Activated CD4-positive, alpha-beta T cell treated with anti-CD3 and anti-CD28 coated beads, Interleukin-2, amount 50 U/mL, for 16 hours (primary cell): ENCODE measurements around the gene B3GALT5.

Source experiments
- DNase-seq: peaks from one replicate; pipeline ENCODE4 v3.0.0-alpha.2; 2020

Gene B3GALT5

GRCh38 chr21:39610703-39611102 is 2.0 kb upstream of the B3GALT5 start:
- no peak for DNase-seq

- no peak for DNase-seq
Measured at GRCh38 chr21:39611551-39612190, 1.1 kb upstream of the B3GALT5 start.

DNA sequence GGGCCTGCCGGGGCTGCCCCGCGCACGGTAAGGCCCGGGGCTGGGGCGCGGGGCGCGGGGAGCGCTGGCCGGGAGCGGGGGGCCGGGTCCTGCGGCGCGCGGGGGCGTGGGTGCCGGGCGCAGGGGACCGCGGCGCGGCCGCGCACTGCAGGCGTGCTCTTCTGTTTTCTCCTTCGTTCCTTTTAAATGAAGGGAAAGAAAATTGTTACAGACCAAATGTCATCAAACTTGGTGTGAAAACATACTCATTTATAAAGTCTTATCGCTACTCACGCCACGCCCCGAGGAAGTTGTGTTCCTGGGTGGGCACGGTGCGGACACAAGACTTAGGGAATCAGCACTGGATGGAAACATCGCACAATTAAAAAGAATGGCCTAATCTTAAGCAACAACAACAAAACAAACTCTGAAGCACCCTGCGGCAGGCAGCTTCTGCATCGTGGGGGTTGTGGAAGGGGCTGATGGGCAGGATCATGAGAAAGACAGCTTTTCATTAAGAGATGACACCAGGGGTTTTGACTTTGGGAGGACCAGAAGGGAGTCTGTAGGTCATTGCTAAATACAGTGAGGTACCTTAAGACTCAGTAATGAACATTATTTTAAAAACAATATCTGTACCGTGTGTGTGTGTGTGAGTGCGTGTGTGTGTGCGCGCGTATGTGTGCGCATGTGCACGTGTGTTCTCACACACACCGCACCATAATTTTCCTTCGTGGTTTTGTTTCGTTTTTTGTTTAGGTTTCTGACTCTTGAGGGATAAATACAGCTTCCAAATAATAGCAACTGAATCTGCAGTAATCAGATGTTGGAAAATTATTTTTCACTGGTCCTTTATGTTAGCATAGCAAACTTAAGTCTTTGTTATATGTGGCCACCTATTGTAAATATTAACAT is 548 bp downstream of the B3GALT5 start:
- no peak for DNase-seq

- DNase-seq, result no peak
Measured at GRCh38 chr21:39616211-39616772, 3.6 kb downstream of the B3GALT5 start.

- DNase-seq, result no peak
Measured at GRCh38 chr21:39620856-39621255, 8.1 kb downstream of the B3GALT5 start.

- no peak for DNase-seq
Measured at GRCh38 chr21:39625211-39625895, 12.6 kb downstream of the B3GALT5 start.

- DNase-seq, result no peak
Measured at GRCh38 chr21:39628385-39628784, 15.6 kb downstream of the B3GALT5 start.

DNA sequence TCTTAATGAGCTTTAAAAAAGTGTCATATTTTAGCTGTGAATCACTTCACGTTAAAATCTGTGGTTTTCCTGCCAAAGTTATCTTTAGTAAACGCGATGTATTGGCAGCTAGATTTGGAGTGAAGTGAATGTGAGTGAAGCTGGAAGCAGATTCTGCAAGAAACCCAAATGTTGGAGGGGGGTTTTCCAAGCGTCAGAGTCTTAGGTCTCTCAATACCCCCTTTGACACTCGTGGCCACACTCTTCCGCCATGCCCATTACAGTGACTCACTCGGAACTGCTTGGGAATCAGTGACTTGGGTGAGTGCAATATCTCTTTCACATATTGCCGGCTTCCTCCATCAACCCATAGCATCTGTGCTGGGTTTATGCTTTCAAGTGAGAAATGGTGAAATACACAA is 17.5 kb downstream of the B3GALT5 start:
- no peak for DNase-seq

- no peak for DNase-seq
Measured at GRCh38 chr21:39630827-39631226, 18.1 kb downstream of the B3GALT5 start.

DNA sequence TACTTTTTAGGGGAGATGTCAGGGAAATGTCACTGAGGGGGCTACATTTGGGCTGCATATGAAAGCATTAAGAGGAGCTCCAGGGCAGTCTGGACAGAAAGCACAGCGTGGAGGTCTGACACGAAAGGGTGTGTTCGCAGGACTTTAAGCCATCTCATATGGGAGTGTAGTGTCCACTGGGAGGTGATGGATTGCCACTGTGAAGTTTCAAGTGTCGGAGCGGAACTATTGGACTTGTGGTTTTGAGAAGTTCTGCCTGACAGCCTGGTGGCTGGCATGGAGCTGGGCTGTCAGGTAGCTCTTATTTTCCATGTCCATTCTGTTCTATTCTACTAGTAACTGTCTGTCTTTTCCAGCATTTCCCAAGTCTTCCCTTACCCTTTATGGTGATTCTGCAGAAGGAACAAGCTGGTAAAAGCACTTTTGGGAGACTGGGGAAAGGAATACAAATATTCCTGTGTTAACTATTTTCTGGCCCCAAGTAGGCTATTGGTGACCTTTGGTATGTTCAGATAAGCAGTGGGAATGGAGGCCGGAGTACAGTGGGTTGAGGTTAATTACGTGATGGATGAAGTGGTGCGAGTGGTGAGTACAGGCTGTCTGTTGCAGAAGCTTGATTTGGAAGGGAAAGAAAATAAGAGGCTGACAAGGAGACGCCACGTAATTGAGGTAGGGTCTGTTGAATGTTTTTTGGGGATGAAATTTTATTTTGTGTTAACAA is 19.3 kb downstream of the B3GALT5 start:
- DNase-seq, result no peak

GRCh38 chr21:39632796-39633442 is 20.2 kb downstream of the B3GALT5 start:
- no peak for DNase-seq

GRCh38 chr21:39633770-39634181 is 21.0 kb downstream of the B3GALT5 start:
- no peak for DNase-seq

- no peak for DNase-seq
Measured at GRCh38 chr21:39634507-39634906, 21.8 kb downstream of the B3GALT5 start.

DNA sequence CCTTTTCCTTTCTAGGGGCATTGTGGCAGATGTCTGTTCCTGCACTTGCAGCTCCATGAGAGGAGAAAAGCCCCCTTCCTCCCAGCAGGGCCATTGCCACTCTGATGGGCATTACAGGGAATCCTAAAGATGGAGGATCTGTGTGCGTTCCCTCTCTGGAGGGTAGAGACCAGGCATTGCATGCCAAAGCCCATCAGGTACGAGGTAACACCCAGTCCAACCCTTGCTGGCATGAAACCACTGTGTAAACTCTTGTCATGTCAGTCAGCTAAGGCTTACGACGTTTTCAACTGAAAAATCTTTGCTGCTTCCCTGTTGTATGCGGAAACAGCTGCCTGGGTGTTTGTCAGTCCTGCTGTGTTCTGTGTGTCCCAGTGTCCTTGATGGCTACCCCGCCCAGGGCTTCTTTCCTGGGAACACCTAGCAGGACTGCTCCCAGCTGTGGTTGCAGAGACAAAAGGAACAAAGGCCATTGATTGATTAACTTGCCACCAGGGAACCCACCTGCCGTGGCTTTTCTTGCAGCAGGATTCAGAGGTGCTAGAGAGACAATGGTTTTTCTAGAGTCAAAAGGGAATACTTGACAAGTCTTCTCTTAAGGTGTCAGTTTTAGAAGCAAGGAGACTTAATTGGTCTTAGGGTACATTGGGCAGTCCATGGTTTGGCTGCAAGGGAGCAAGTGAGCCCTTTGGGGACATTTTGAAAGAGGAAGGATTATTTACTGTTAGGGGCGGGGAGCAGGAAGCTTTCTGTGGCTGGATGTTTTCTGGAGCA is 24.6 kb downstream of the B3GALT5 start:
- DNase-seq, result no peak

DNA sequence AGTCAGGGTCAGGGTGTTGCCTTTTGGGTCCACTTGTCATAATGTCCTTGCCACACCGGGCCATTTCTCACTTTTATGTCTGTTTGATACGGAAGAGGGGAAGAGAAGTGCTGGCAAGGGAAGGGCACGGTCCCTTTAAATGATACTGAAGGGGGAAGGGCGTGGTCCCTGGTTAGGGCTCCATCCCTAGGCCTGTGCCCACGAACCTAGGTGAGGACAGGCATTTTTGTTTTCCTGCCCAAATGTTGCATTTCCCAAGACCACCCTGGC is 25.2 kb downstream of the B3GALT5 start:
- DNase-seq, result no peak

GRCh38 chr21:39638281-39638680 is 25.5 kb downstream of the B3GALT5 start:
- no peak for DNase-seq

DNA sequence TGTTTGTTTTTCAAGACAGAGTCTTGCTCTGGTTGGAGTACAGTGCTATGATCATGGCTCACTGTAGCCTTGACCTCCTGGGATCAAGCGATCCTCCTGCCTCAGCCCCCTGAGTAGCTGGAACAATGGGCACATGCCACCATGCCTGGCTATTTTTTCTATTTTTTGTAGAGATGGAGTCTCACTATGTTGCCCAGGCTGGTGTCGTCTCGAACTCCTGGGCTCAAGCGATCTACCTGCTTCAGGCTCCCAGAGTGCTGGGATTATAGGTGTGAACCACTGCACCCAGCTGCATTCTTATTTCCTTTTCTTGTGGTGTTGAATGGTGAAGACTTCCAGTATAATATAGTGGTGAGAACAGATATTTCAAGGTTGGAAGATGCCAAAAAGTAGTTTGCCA is 28.0 kb downstream of the B3GALT5 start:
- no peak for DNase-seq

- DNase-seq, result no peak
Measured at GRCh38 chr21:39641827-39642450, 29.2 kb downstream of the B3GALT5 start.

- no peak for DNase-seq
Measured at GRCh38 chr21:39644062-39644560, 31.4 kb downstream of the B3GALT5 start.

- no peak for DNase-seq
Measured at GRCh38 chr21:39645331-39645730, 32.6 kb downstream of the B3GALT5 start.

DNA sequence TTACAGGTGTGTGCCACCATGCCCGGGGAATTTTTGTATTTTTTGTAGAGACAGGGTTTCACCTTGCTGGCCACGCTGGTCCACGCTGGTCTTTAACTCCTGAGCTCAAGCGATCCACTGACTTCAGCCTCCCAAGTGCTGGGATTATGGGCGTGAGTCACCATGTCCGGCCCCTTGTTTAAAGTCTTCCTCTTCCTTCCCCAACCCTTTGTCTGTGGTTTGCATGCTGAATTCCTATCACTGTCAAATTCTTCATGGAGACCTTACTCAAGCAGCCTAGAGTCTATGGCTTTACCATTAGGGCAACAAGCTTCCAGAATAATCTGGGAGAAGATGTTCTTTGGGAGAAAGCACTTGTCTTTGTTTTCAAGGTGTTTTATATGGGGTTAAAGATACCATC is 34.7 kb downstream of the B3GALT5 start:
- DNase-seq, result no peak
